NCI-H2081 treated with DMSO at 0.1 percent for 48 hours (cell line): ENCODE data around the gene CHRNB1.
A peak's percentile ranks its signal among the peaks of the same experiment; 100 is the strongest.
"Not testable (repeated sequence)": the region's sequence is repeated elsewhere in the genome, so short reads cannot be mapped to it uniquely, and the experiment has no call there.

Source experiments
- DNase-seq: peaks from one replicate; lab custom pipeline; 2025; lab: John Stamatoyannopoulos, UW

Gene CHRNB1

GRCh38 chr17:7468290-7468689 lies 23.4 kb downstream of the CHRNB1 start:
- DNase-seq = no peak

- no peak for DNase-seq
Measured at GRCh38 chr17:7468804-7469389, 24.0 kb downstream of the CHRNB1 start.

GRCh38 chr17:7469843-7470242 lies 25.0 kb downstream of the CHRNB1 start:
- DNase-seq = not testable (repeated sequence)

- not testable (repeated sequence) for DNase-seq
Measured at GRCh38 chr17:7470457-7470973, 25.7 kb downstream of the CHRNB1 start.

- DNase-seq = no peak
Measured at GRCh38 chr17:7471729-7472128, 26.9 kb downstream of the CHRNB1 start.

- not testable (repeated sequence) for DNase-seq
Measured at GRCh38 chr17:7474767-7475166, 29.9 kb downstream of the CHRNB1 start.

- DNase-seq = no peak
Measured at GRCh38 chr17:7475764-7476422, 31.0 kb downstream of the CHRNB1 start.

GRCh38 chr17:7476494-7476893 lies 31.6 kb downstream of the CHRNB1 start:
- DNase-seq = no peak

GRCh38 chr17:7476951-7477350 lies 32.1 kb downstream of the CHRNB1 start:
- no peak for DNase-seq

- DNase-seq = no peak
Measured at GRCh38 chr17:7477392-7478275, 32.8 kb downstream of the CHRNB1 start.

- DNase-seq = no peak
Measured at GRCh38 chr17:7478276-7479212, 33.7 kb downstream of the CHRNB1 start.

- no peak for DNase-seq
Measured at GRCh38 chr17:7479213-7480088, 34.6 kb downstream of the CHRNB1 start, which contains the start of gene ZBTB4. TSS of gene ZBTB4 (minus strand) at chr17:7479631. CDS start at chr17:7466801, 12,830 bp downstream.

GRCh38 chr17:7480089-7480384 lies 35.2 kb downstream of the CHRNB1 start:
- no peak for DNase-seq

- not testable (repeated sequence) for DNase-seq
Measured at GRCh38 chr17:7481275-7481674, 36.4 kb downstream of the CHRNB1 start, which contains the start of gene SLC35G6. TSS of gene SLC35G6 (plus strand) at chr17:7481446. CDS start at chr17:7481517, 71 bp downstream.

GRCh38 chr17:7481842-7482741 lies 37.2 kb downstream of the CHRNB1 start:
- DNase-seq = not testable (repeated sequence)

GRCh38 chr17:7482742-7483088 lies 37.9 kb downstream of the CHRNB1 start:
- not testable (repeated sequence) for DNase-seq

- DNase-seq = peak; percentile 67
Measured at GRCh38 chr17:7483255-7484066, 38.6 kb downstream of the CHRNB1 start.

GRCh38 chr17:7484067-7484918 lies 39.4 kb downstream of the CHRNB1 start, which contains the start of gene POLR2A:
TSS of gene POLR2A (plus strand) at chr17:7484366.
- peak; percentile 67 for DNase-seq
